Fibroblast of peridontal ligament (primary cell): ENCODE results near the gene HDHD2.

Source experiments
- DNase-seq: peaks from one replicate; pipeline ENCODE4 v3.0.0-alpha.2; 2010; ENCODE audit errors: extremely low read depth

HDHD2 gene

DNA sequence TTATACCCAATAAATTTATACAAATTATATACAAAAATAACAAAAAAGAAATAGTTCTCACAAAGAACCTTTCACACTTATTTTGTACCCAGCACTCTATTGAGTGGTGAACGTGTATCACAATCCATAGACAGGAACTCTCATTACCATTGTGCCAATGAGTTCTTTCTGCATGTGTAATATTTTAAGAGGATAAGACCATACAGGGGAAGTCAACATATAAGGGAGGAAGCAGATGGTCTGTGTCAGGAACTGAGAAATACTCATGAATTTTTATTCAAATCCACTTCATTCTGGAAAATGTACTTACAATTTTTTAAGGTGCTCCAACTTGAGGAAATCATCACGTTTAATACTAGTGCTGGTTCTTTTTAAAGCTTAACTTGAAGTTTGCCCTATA lies 87.8 kb downstream of the HDHD2 start:
- no peak for DNase-seq
